Nephron (organoid): ENCODE data around the gene C6orf120.

ENCODE experiments used
- H3K27ac Mint-ChIP-seq, 3 experiments: 2 replicates each; pipeline ENCODE4 v1.8.0; 2020; ENCODE audit warnings: mixed read lengths in 3 of 3, mild to moderate bottlenecking in 2 of 3, moderate library complexity in 1 of 3
- H3K27me3 Mint-ChIP-seq: 2 replicates; pipeline ENCODE4 v1.8.0; 2021; ENCODE audit warnings: low read depth, mild to moderate bottlenecking, moderate library complexity, mixed read lengths
- H3K36me3 Mint-ChIP-seq: 2 replicates; pipeline ENCODE4 v1.8.0; 2020; ENCODE audit warnings: low read depth, mixed read lengths
- H3K4me1 Mint-ChIP-seq: 2 replicates; pipeline ENCODE4 v1.8.0; 2020; ENCODE audit warnings: mixed read lengths
- H3K4me3 Mint-ChIP-seq, 3 experiments: 2 replicates each; pipeline ENCODE4 v1.8.0; 2020; ENCODE audit warnings: mild to moderate bottlenecking in 3 of 3, mixed read lengths in 3 of 3, moderate library complexity in 2 of 3
- H3K9me3 Mint-ChIP-seq: 2 replicates; pipeline ENCODE4 v1.8.0; 2020; ENCODE audit warnings: mixed read lengths
- TF ChIP-seq, protein P1 (sequence below), 3 experiments: fragments of 200-600 bp; sonication (generic); IDR thresholded peaks; one replicate each; pipeline ENCODE4 v1.5.0; 2021; ENCODE audit warnings: antibody characterized with exemption in 3 of 3; ENCODE audit not compliant: unreplicated experiment in 3 of 3

Gene C6orf120

GRCh38 chr6:169671563-169671962 lies 30.4 kb upstream of the C6orf120 start:
- peaks cover 75% of the 10 kb centered on the region for H3K36me3 Mint-ChIP-seq
- no peak overlapping the region for H3K4me3 Mint-ChIP-seq
- no peaks in the 10 kb centered on the region for H3K9me3 Mint-ChIP-seq
- no peaks in the 10 kb centered on the region for H3K27me3 Mint-ChIP-seq
- no peak overlapping the region for H3K27ac Mint-ChIP-seq
- TF ChIP-seq, protein P1, sequence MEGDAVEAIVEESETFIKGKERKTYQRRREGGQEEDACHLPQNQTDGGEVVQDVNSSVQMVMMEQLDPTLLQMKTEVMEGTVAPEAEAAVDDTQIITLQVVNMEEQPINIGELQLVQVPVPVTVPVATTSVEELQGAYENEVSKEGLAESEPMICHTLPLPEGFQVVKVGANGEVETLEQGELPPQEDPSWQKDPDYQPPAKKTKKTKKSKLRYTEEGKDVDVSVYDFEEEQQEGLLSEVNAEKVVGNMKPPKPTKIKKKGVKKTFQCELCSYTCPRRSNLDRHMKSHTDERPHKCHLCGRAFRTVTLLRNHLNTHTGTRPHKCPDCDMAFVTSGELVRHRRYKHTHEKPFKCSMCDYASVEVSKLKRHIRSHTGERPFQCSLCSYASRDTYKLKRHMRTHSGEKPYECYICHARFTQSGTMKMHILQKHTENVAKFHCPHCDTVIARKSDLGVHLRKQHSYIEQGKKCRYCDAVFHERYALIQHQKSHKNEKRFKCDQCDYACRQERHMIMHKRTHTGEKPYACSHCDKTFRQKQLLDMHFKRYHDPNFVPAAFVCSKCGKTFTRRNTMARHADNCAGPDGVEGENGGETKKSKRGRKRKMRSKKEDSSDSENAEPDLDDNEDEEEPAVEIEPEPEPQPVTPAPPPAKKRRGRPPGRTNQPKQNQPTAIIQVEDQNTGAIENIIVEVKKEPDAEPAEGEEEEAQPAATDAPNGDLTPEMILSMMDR (IDR thresholded peaks at IDR 0.05; ENCODE audit: unreplicated experiment in 3 of 3), result no peak
- H3K4me1 Mint-ChIP-seq, result no peaks in the 10 kb centered on the region

DNA sequence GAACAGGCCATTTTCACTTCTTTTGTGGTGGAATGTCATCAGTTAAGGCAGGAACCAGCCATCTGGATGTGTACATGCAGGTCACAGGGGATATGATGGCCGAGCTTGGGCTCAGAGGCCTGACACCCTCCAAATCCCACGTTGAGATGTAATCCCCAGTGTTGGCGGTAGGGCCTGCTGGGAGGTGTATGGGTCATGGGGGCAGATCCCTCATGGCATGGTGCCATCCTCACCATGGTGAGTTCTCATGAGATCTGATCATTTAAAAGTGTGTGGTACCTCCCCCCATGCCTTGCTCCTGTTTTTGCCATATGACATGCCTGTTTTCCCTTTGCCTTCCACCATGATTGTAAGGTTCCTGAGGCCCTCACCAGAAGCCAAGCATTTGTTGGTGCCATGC lies 26.9 kb upstream of the C6orf120 start:
- H3K9me3 Mint-ChIP-seq, result peaks cover 5% of the 10 kb centered on the region
- peaks cover 76% of the 10 kb centered on the region for H3K36me3 Mint-ChIP-seq
- TF ChIP-seq, protein P1 (IDR thresholded peaks at IDR 0.05; ENCODE audit: unreplicated experiment in 3 of 3), result no peak
- H3K4me3 Mint-ChIP-seq, result no peak overlapping the region
- H3K4me1 Mint-ChIP-seq, result no peaks in the 10 kb centered on the region
- no peaks in the 10 kb centered on the region for H3K27me3 Mint-ChIP-seq
- no peak overlapping the region for H3K27ac Mint-ChIP-seq

- Mint-ChIP-seq H3K27ac (no peak overlapping the region), H3K9me3 (peaks cover 19% of the 10 kb centered on the region), H3K4me3 (no peak overlapping the region)
Measured at GRCh38 chr6:169677096-169677495, 24.8 kb upstream of the C6orf120 start.

GRCh38 chr6:169678342-169678741 lies 23.6 kb upstream of the C6orf120 start:
- Mint-ChIP-seq H3K9me3 (peaks cover 23% of the 10 kb centered on the region), H3K4me3 (no peak overlapping the region), H3K27ac (no peak overlapping the region), H3K36me3 (peaks cover 82% of the 10 kb centered on the region), H3K4me1 (no peaks in the 10 kb centered on the region), H3K27me3 (no peaks in the 10 kb centered on the region)
- TF ChIP-seq, protein P1 (IDR thresholded peaks at IDR 0.05; ENCODE audit: unreplicated experiment in 3 of 3), result no peak

More at GRCh38 chr6:169677096-169677495, 24.8 kb upstream of the C6orf120 start:
- peaks cover 82% of the 10 kb centered on the region for H3K36me3 Mint-ChIP-seq
- TF ChIP-seq, protein P1 (IDR thresholded peaks at IDR 0.05; ENCODE audit: unreplicated experiment in 3 of 3), result no peak
- no peaks in the 10 kb centered on the region for H3K27me3 Mint-ChIP-seq
- no peaks in the 10 kb centered on the region for H3K4me1 Mint-ChIP-seq

DNA sequence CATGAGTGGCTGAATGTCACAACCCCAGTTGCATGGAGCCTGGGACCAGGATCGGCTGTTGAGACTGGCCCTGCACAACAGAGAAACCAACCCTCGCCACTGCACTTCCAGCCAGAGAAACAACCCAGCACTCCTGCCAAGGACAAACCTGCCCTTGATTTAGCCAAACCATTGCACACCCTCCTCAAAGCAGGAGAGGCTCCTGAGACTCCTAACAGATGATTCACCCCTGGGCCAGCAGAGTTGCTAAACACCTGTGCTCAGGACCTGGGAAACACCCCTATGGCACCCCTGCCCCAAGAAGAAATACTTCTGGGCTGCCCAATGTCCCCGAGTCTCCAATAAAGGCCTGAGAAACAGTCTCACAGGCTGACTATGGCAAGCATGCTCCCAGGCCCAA lies 17.9 kb upstream of the C6orf120 start:
- no peak overlapping the region for H3K4me3 Mint-ChIP-seq
- no peaks in the 10 kb centered on the region for H3K27me3 Mint-ChIP-seq
- H3K36me3 Mint-ChIP-seq, result peaks cover 98% of the 10 kb centered on the region
- H3K9me3 Mint-ChIP-seq, result peaks cover 60% of the 10 kb centered on the region
- H3K27ac Mint-ChIP-seq, result no peak overlapping the region
- TF ChIP-seq, protein P1 (IDR thresholded peaks at IDR 0.05; ENCODE audit: unreplicated experiment in 3 of 3), result no peak
- H3K4me1 Mint-ChIP-seq, result no peaks in the 10 kb centered on the region

- Mint-ChIP-seq H3K27me3 (no peaks in the 10 kb centered on the region), H3K4me1 (no peaks in the 10 kb centered on the region), H3K27ac (no peak overlapping the region), H3K36me3 (peaks cover 96% of the 10 kb centered on the region), H3K4me3 (no peak overlapping the region), H3K9me3 (peaks cover 61% of the 10 kb centered on the region)
- TF ChIP-seq, protein P1 (IDR thresholded peaks at IDR 0.05; ENCODE audit: unreplicated experiment in 3 of 3), result no peak
Measured at GRCh38 chr6:169685860-169686259, 16.1 kb upstream of the C6orf120 start.
